ENCODE measurements around the gene LCE2D.
A peak's percentile ranks its signal among the peaks of the same experiment; 100 is the strongest.
"Not testable (repeated sequence)": the region's sequence is repeated elsewhere in the genome, so short reads cannot be mapped to it uniquely, and the experiment has no call there.

Gene LCE2D, protein sequence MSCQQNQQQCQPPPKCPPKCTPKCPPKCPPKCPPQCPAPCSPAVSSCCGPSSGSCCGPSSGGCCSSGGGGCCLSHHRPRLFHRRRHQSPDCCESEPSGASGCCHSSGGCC

DNA sequence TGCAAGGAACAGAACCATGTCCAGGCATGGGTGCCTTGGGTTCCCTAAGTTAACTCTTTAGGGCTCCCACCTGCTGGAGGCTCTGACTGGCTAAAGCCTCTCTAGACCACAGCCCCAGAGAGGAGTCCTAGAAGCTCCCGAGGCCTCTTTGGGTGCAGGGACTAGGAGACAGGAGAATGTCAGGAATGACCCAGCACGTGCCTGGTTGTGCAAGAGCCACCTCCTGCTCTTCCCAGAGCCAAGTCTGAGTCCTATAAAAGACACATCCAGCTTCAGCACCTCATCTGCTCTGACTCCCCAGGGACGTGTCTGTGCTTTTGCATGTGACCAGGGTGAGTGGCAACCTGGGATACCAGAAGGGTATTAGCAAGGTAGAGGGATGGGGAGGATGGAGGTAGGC lies at the start of gene LCE2D:
TSS of gene LCE2D (plus strand) at position 283 of the 400 bp plus-strand sequence. CDS start 726 bp downstream, outside the sequence.
- no peak for DNase-seq (ENCODE audit: insufficient read length, low spot score)
- no peak for FAIRE-seq

- DNase-seq (ENCODE audit: insufficient read length, low spot score) (no peak), FAIRE-seq (no peak)
Observed at GRCh38 chr1:152613511-152613910, 49.7 kb upstream of the LCE2D start, which contains the start of gene LCE3B. TSS of gene LCE3B (plus strand) at chr1:152613811. CDS start at chr1:152613811, 0 bp downstream.

GRCh38 chr1:152621993-152622392 lies 41.2 kb upstream of the LCE2D start:
- FAIRE-seq (no peak), DNase-seq (ENCODE audit: insufficient read length, low spot score) (no peak)

DNA sequence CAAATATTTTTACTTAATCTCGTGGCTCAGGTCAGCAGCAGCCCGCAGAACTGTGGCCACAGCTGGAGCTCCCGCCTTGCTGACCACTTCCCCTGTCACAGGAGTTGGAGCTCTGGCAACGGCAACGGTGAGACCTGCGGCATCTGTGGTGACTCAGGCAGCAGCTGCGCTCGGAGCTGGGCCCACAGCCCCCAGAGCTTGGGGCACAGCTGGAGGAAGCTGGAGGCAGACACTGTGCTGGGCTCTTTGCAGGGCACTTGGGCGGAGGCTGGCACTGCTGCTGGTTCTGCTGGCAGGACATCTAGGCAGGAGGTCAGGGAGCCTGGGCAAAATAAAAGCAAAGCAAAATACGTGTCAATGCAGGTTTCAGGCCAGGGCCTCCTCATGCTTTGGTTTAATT lies 40.4 kb upstream of the LCE2D start, which contains the start of gene LCE3A:
TSS of gene LCE3A (minus strand) at position 301 of the 400 bp plus-strand sequence. CDS start at position 301, 0 bp downstream.
- no peak for DNase-seq (ENCODE audit: insufficient read length, low spot score)
- no peak for FAIRE-seq

- DNase-seq (ENCODE audit: insufficient read length, low spot score): no peak
- FAIRE-seq: no peak
Observed at GRCh38 chr1:152623203-152623844, 39.9 kb upstream of the LCE2D start.

GRCh38 chr1:152626744-152627143 lies 36.4 kb upstream of the LCE2D start:
- DNase-seq (ENCODE audit: insufficient read length, low spot score) (no peak), FAIRE-seq (no peak)

GRCh38 chr1:152630596-152630995 lies 32.6 kb upstream of the LCE2D start:
- no peak for FAIRE-seq
- no peak for DNase-seq (ENCODE audit: insufficient read length, low spot score)

DNA sequence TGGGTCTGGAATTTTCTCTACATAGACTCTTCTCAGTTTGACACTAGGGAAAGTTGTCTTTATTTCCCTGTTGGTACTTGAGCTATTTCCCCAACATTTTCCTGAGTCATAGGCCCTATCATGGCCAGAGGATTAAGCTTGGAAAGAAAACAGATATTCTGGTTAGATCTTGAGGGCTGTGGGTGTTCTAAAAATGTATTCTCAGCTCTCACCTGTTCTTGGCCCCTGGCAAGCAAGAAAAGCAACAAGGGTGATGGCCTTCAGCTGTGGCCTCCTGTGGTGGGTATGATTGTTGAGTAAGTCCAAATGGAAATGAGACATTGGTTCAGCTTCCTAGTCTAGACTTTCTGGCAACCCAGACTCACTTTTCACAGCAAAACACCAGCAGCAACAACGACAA lies 22.8 kb upstream of the LCE2D start:
- no peak for FAIRE-seq
- DNase-seq (ENCODE audit: insufficient read length, low spot score): no peak

DNA sequence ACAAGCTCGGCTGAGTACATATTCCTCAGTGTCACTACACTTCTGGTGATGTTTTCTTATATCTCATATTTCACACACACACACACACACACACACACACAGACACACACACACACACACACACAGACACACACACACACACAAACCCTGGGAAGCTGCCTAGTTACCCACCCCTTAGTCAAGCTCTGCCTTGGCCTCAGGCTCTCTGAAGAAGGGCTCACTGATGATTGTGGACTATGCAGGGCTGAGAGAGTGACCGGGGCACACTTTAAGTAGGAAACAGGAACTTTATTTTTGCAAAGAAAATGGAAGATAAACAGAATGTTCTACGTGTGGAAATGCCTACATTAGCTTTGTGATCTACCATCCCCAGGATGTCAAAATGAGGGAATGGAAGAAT lies 19.2 kb upstream of the LCE2D start:
- FAIRE-seq (no peak), DNase-seq (ENCODE audit: insufficient read length, low spot score) (no peak)

DNA sequence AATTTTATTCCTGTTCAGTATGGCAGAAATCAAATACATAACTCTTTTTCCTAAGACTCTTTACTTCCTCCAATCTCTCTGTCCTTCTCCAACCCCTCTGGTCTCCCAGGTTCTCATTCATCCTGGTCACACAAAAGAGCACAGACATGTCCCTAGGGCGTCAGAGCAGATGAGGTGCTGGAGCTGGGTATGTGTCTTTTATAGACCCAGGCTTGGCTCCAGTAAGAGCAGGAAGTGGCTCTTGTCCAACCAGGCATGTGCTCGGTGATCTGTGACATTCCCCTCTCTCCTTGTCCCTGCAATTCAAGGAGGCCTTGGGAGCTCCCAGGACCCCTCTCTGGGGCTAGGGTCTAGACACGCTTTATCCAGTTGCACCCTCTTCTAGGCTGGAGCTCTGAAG lies 18.0 kb upstream of the LCE2D start:
- DNase-seq (ENCODE audit: insufficient read length, low spot score) (no peak), FAIRE-seq (no peak)

DNA sequence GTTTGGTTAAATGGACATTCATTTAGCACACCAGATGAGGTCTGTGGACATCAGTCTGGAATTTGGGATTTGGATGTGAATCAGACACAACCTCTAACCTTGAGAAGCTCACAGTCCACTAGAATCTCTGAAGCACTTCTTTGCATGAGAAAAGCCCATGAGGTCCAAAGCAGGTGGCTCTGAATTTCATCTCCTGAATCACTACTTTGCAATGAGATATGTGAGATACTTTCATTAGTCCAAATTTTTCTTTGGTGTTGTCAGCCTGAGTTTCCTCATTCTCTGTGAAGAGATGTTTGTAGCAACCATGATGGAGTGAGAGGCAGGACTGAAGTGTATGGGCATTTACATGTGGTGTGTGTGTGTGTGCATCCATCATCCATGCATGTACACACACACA lies 16.5 kb upstream of the LCE2D start:
- DNase-seq (ENCODE audit: insufficient read length, low spot score) (no peak), FAIRE-seq (no peak)

- peak; percentile 36 for DNase-seq (ENCODE audit: insufficient read length, low spot score)
- peak; percentile 35 for FAIRE-seq
Observed at GRCh38 chr1:152654110-152654509, 9.1 kb upstream of the LCE2D start.

- FAIRE-seq: no peak
Observed at GRCh38 chr1:152656459-152656858, 6.7 kb upstream of the LCE2D start.

GRCh38 chr1:152657677-152658076 lies 5.5 kb upstream of the LCE2D start:
- no peak for FAIRE-seq
- DNase-seq (ENCODE audit: insufficient read length, low spot score): no peak

More at GRCh38 chr1:152656459-152656858, 6.7 kb upstream of the LCE2D start:
- DNase-seq (ENCODE audit: insufficient read length, low spot score): no peak

DNA sequence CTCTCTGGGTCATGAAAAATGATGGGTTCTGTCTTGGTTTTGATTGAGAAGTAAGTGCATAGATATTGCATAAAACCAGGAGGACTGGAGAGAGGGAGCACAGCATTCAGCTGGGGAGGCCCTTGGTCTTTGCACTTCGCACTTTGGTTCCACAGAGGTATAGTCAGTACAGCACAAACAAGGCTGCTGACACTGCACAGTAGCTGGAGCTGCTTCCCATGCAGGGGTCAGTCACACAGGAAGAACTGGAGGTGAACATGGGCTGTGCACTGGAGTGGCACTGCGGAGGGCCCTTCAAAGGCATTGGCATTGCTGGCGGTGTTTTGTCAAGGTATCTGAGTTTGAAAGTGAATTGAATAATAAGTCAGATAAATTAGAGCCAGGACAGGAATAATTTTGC lies 4.5 kb upstream of the LCE2D start:
- FAIRE-seq (no peak), DNase-seq (ENCODE audit: insufficient read length, low spot score) (no peak)

DNA sequence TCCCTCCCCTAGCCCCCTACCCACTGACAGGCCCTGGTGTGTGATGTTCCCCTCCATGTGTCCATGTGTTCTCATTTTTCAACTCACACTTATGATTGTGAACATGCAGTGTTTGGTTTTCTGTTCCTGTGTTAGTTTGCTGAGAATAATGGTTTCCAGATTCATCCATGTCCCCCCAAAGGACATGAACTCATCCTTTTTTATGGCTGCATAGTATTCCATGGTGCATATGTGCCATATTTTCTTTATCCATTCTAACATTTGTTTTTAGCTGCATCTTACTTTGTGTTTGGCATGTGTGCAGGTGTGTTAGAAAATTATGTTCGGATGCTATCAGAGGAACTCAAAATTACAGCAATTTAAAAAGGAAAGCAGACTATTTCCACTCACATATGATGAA lies 3.0 kb downstream of the LCE2D start:
- FAIRE-seq; DNase-seq (ENCODE audit: insufficient read length, low spot score): not testable (repeated sequence)

GRCh38 chr1:152667648-152668047 lies 4.5 kb downstream of the LCE2D start:
- DNase-seq (ENCODE audit: insufficient read length, low spot score) (no peak), FAIRE-seq (no peak)

DNA sequence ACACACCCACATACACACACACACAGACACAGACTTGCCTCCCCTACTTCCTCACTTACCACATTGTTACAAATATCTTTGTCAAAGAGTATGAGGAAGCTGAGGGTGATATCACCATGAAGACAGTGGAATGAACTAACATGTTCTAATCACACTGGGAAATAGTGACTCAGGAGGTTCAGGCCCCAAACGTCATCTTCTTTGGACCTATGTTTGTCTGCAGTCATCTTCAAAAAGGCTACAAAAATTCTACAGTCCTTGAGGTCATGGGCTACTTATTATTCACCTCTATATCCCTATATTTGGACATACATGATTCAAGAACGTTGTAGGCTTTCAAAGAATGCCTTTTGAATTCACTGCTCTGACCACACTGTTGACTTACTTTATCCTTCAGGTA lies 9.8 kb downstream of the LCE2D start:
- FAIRE-seq: no peak
- DNase-seq (ENCODE audit: insufficient read length, low spot score): no peak

DNA sequence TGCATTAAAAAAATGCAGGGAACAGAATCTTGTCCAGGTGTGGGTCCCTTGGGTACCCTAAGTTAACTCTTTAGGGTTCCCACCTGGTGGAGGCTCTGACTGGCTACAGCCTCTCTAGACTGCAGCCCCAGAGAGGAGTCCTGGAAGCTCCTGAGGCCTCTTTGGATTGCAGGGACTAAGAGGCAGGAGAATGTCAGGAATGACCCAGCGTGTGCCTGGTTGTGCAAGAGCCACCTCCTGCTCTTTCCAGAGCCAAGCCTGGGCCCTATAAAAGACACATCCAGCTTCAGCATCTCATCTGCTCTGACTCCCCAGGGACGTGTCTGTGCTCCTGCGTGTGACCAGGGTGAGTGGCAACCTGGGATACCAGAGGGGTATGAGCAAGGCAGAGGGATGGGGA lies 11.8 kb downstream of the LCE2D start, which contains the start of gene LCE2C:
TSS of gene LCE2C (plus strand) at position 297 of the 400 bp plus-strand sequence. CDS start 737 bp downstream, outside the sequence.
- FAIRE-seq; DNase-seq (ENCODE audit: insufficient read length, low spot score): not testable (repeated sequence)

- no peak for FAIRE-seq
- DNase-seq (ENCODE audit: insufficient read length, low spot score): no peak
Observed at GRCh38 chr1:152679459-152679858, 16.3 kb downstream of the LCE2D start.

GRCh38 chr1:152681616-152682015 lies 18.4 kb downstream of the LCE2D start:
- FAIRE-seq (no peak), DNase-seq (ENCODE audit: insufficient read length, low spot score) (no peak)

DNA sequence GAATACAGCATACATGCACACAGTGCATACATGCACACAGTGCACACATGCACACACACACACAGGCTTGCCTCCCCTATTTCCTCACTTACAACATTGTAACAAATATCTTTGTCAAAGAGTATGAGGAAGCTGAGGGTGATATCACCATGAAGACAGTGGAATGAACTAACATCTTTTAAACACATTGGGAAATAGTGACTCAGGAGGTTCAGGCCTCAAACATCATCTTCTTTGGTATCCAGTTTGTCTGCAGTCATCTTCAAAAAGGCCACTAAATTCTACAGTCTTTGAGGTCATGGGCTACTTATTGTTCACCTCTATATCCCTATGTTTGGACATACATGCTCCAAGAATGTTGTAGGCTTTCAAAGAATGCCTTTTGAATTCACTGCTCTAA lies 20.7 kb downstream of the LCE2D start:
- FAIRE-seq (no peak), DNase-seq (ENCODE audit: insufficient read length, low spot score) (no peak)

Measured in GM19239 (cell line).